K562 treated with DMSO at 1 percent for 48 hours (cell line): ENCODE measurements around the gene FBXO40. TPM values are rescaled to one million over a fixed set of nuclear protein-coding genes. Genes with fewer than 3 reads are reported as not detected.

Source experiments
- total RNA-seq: library from RNA; unstranded; fragments of 300-600 nt; gene quantifications from 2 replicates; pipeline ENCODE4 v1.2.3, GENCODE V29; 2022; ENCODE audit warnings: low replicate concordance; ENCODE audit errors: extremely low read depth

FBXO40 gene
- not detected in 2 replicates for total RNA-seq

GRCh38 chr3:121592856-121593702, at the start of gene FBXO40:
FBXO40 (plus strand) TSS chr3:121593379; CDS start chr3:121620576, 27,197 bp downstream.

GRCh38 chr3:121545574-121546455, 47.4 kb upstream of the FBXO40 start, which contains the start of gene POLQ:
POLQ (minus strand) TSS chr3:121545988; CDS start chr3:121545877, 111 bp downstream.

DNA sequence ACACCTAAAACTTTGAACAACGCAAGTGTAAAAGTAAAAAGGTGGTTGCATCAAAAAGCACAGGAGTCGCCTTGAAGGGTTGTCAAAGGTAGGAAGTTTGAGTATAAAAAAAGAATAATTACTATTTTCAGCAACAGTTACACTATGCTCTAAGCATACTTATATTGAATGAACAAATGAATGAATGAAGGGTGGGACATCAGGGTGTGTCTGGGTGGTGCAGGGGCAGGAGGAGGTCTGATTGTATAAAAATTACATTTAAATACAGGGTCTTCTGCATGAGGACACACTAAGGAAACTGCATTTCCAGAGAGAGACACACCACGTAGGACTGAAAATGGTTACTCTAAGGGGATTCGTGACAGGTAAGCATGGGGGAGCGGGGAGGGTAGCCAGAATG, 25.5 kb upstream of the FBXO40 start, which contains the start of gene ARGFX:
Gene ARGFX, plus strand, starts transcription at position 301 of the 400 bp plus-strand sequence. CDS start 2,765 bp downstream, outside the sequence.

GRCh38 chr3:121660356-121661171, 67.4 kb downstream of the FBXO40 start, which contains the start of gene HCLS1:
HCLS1 (minus strand) TSS chr3:121660903; CDS start chr3:121658347, 2,556 bp downstream.

Other genes with a start within 250 kb of the FBXO40 start
- gene POLQ, start 47.4 kb upstream of the FBXO40 start, total RNA-seq = not detected in 2 replicates
- gene ARGFX, start 25.4 kb upstream of the FBXO40 start, total RNA-seq = not detected in 2 replicates
- gene HCLS1, start 67.5 kb downstream of the FBXO40 start, total RNA-seq = not detected in 2 replicates
- not detected in 2 replicates for gene GOLGB1, start 156.4 kb downstream of the FBXO40 start, total RNA-seq
- not detected in 2 replicates for gene IQCB1, start 241.7 kb downstream of the FBXO40 start, total RNA-seq
- not detected in 2 replicates for gene EAF2, start 241.8 kb downstream of the FBXO40 start, total RNA-seq